ENCODE data around the gene ZNF536.

GRCh38 chr19:30411714-30412113, 39.5 kb downstream of the ZNF536 start:
- TF ChIP-seq CTCF (IDR thresholded peaks at IDR 0.05) (no peak), POLR2A (IDR thresholded peaks at IDR 0.05) (no peak)
